Measurements from ENCODE around the gene NXF3.

The NXF3 gene

GRCh38 chrX:103099691-103100090 is 6.7 kb upstream of the NXF3 start (continued):
- no peak for TF ChIP-seq TSHZ2 (CRISPR knock-in tag; IDR thresholded peaks at IDR 0.05)
- no peak for TF ChIP-seq PATZ1 (CRISPR knock-in tag; IDR thresholded peaks at IDR 0.05; ENCODE audit: borderline replicate concordance)

- ATAC-seq = no peak
Observed at GRCh38 chrX:103098488-103098887, 5.5 kb upstream of the NXF3 start.

More at GRCh38 chrX:103098488-103098887, 5.5 kb upstream of the NXF3 start:
- no peak for TF ChIP-seq ZC3H10 (CRISPR knock-in tag; IDR thresholded peaks at IDR 0.05)
- TF ChIP-seq CREB5 (CRISPR knock-in tag; IDR thresholded peaks at IDR 0.05; ENCODE audit: low read depth) = no peak
- no peak for TF ChIP-seq TSHZ2 (CRISPR knock-in tag; IDR thresholded peaks at IDR 0.05)
- no peak for TF ChIP-seq PATZ1 (CRISPR knock-in tag; IDR thresholded peaks at IDR 0.05; ENCODE audit: borderline replicate concordance)
- TF ChIP-seq TOX (CRISPR knock-in tag; IDR thresholded peaks at IDR 0.05; ENCODE audit: borderline replicate concordance) = no peak
- TF ChIP-seq ZNF565 (CRISPR knock-in tag; conservative IDR thresholded peaks at IDR 0.05; ENCODE audit: low read depth) = no peak
- TF ChIP-seq CSRNP3 (CRISPR knock-in tag; IDR thresholded peaks at IDR 0.05) = no peak
- TF ChIP-seq BACH2 (CRISPR knock-in tag; IDR thresholded peaks at IDR 0.05; ENCODE audit: borderline replicate concordance) = no peak
- no peak for TF ChIP-seq ZFP30 (CRISPR knock-in tag; IDR thresholded peaks at IDR 0.05)
- no peak for TF ChIP-seq RARB (CRISPR knock-in tag; IDR thresholded peaks at IDR 0.05)
- TF ChIP-seq GLIS3 (CRISPR knock-in tag; IDR thresholded peaks at IDR 0.05) = no peak
- no peak for TF ChIP-seq ZNF8 (CRISPR knock-in tag; IDR thresholded peaks at IDR 0.05)
- TF ChIP-seq TCF4 (CRISPR knock-in tag; IDR thresholded peaks at IDR 0.05; ENCODE audit: borderline replicate concordance) = no peak
- TF ChIP-seq ZFP3 (CRISPR knock-in tag; IDR thresholded peaks at IDR 0.05) = no peak
- no peak for TF ChIP-seq SNAI2 (CRISPR knock-in tag; IDR thresholded peaks at IDR 0.05)
